GM12801 (cell line): Measurements from ENCODE around the gene TTLL9.

Experiments
- TF ChIP-seq, protein P1 (sequence below): IDR thresholded peaks from one replicate; pipeline ENCODE4 v1.5.1; 2011; ENCODE audit warnings: control low read depth; ENCODE audit not compliant: insufficient read length; ENCODE audit errors: extremely low read depth

Gene TTLL9

DNA sequence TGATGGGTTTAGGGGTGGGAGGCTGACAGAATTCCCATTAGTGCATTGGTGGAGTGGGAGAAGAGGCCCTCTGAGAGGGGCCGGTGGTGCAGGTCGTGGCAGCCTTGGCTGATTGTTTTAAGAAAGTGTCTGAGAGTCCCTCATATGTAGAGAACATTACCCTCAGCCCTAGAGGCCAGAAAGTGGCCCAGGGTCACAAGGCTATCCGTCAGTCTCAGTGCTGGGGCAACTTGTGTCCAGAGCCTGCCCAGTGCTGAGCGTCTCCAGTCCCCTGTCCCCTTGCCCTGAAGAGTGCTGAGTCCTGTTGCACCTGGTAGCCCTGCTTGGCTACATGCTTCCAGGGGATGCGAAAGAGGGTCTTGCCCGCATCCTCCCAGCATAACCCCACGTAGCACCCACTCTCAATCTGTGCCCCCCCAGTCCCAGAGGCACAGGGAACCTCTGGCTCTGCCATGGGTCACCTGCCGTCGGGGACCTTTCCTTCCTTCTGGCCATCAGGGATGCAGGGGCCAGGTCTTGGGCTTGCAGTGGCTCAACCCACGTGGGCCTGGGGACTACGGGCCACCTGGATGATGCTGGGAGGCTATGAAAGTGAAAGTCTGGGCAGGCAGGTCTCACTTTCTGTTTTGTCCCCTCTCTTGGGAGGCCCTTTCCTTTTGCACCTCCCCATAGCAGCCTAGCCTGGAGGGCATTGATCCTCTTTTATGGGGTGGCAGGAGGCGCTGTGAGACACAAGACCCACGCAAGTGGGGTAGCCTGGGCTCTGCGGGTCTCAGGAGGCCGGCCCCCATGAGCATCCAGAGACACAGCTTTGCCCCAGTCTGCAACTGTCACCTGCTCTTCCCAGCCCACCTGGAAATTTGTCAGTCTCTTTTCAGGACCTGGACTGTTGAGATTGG lies 12.3 kb upstream of the TTLL9 start:
- TF ChIP-seq, protein P1, sequence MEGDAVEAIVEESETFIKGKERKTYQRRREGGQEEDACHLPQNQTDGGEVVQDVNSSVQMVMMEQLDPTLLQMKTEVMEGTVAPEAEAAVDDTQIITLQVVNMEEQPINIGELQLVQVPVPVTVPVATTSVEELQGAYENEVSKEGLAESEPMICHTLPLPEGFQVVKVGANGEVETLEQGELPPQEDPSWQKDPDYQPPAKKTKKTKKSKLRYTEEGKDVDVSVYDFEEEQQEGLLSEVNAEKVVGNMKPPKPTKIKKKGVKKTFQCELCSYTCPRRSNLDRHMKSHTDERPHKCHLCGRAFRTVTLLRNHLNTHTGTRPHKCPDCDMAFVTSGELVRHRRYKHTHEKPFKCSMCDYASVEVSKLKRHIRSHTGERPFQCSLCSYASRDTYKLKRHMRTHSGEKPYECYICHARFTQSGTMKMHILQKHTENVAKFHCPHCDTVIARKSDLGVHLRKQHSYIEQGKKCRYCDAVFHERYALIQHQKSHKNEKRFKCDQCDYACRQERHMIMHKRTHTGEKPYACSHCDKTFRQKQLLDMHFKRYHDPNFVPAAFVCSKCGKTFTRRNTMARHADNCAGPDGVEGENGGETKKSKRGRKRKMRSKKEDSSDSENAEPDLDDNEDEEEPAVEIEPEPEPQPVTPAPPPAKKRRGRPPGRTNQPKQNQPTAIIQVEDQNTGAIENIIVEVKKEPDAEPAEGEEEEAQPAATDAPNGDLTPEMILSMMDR = no peak

- TF ChIP-seq, protein P1 = no peak
Measured at GRCh38 chr20:31858760-31859083, 11.7 kb upstream of the TTLL9 start.

DNA sequence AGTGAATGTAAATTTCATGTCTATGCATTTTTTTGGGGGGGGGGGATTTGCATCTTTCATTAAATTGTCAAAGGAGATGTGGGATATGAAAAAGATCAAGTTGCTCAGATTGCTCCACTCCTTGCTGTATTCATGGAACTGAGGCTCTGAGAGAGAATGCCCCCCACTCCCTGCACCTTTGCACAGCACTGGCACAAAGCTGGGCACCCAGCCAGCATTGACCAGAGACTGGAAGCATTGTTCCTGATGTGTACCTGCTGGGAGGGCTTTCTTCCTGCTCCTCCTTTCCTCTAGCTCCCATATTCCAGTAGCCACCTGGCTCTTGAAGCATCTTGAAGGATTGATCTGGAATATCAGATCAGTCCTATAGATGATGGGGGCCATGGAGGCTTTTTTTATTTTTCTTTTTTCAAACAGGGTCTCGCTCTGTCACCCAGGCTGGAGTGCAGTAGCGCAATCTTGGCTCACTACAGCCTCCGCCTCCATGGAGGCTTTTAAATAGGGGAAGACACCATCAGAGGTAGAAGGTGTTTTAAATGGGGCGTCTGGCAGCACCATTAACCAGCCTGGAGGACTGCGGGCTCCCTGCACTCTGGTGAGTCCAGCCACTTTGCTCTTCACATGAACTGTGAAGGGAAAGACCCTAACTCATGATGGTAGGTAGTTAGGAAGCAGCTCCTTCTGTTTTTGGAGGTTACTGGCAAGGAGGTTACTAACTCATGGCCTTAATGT lies 11.0 kb upstream of the TTLL9 start:
- TF ChIP-seq, protein P1 = no peak

DNA sequence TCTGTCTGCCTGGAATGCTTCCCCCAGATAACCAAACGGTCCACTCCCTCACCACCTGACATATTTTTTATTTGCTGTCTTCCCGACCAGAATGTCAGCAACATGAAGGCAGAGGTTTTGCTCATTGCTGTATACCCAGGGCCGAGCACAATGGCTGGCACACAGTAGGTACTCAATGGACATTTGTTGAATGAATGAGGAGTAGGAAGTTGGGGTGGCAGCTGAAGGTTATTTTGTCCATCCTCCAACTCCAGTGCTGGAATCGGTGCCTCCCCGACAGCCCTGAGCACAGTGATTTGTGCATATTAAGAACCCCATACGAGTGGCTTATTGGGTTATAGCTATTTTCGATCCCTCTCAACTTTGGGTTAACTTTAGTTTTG lies 10.4 kb upstream of the TTLL9 start:
- TF ChIP-seq, protein P1 = no peak

- TF ChIP-seq, protein P1 = no peak
Measured at GRCh38 chr20:31860390-31861134, 9.9 kb upstream of the TTLL9 start.

- TF ChIP-seq, protein P1 = no peak
Measured at GRCh38 chr20:31861135-31861384, 9.4 kb upstream of the TTLL9 start.

- TF ChIP-seq, protein P1 = no peak
Measured at GRCh38 chr20:31861385-31862156, 8.9 kb upstream of the TTLL9 start.
